Stimulated activated CD4-positive, alpha-beta T cell treated with anti-CD3 and anti-CD28 coated beads, Interleukin-15, amount 100 ng/mL, for 1 hour (primary cell): ENCODE results near the gene IPO8.
"Not testable (repeated sequence)": the region's sequence is repeated elsewhere in the genome, so short reads cannot be mapped to it uniquely, and the experiment has no call there.

Experiments used
- DNase-seq, 2 donors: peaks; one replicate each; pipeline ENCODE4 v3.0.0-alpha.2; 2020; ENCODE audit warnings: low read depth in 1 of 2, low spot score in 1 of 2

Gene IPO8

GRCh38 chr12:30691122-30691879 is 4.4 kb downstream of the IPO8 start:
- DNase-seq: no peak

- no peak for DNase-seq
Observed at GRCh38 chr12:30687265-30687986, 8.2 kb downstream of the IPO8 start.

GRCh38 chr12:30679241-30679640 is 16.4 kb downstream of the IPO8 start:
- DNase-seq: no peak

GRCh38 chr12:30678221-30678620 is 17.4 kb downstream of the IPO8 start:
- no peak for DNase-seq

- DNase-seq: no peak
Observed at GRCh38 chr12:30661210-30661609, 34.5 kb downstream of the IPO8 start.

GRCh38 chr12:30652034-30652696 is 43.5 kb downstream of the IPO8 start:
- no peak for DNase-seq

GRCh38 chr12:30646821-30647220 is 48.8 kb downstream of the IPO8 start:
- DNase-seq: no peak

GRCh38 chr12:30643366-30643765 is 52.3 kb downstream of the IPO8 start:
- no peak for DNase-seq

- no peak for DNase-seq
Observed at GRCh38 chr12:30640392-30640791, 55.3 kb downstream of the IPO8 start.

GRCh38 chr12:30635385-30635784 is 60.3 kb downstream of the IPO8 start:
- DNase-seq: no peak

- no peak for DNase-seq
Observed at GRCh38 chr12:30631740-30632139, 63.9 kb downstream of the IPO8 start.

- no peak for DNase-seq
Observed at GRCh38 chr12:30630979-30631285, 64.7 kb downstream of the IPO8 start.

- DNase-seq: no peak
Observed at GRCh38 chr12:30630076-30630978, 65.3 kb downstream of the IPO8 start.

GRCh38 chr12:30626847-30627246 is 68.8 kb downstream of the IPO8 start:
- no peak for DNase-seq

GRCh38 chr12:30624009-30624408 is 71.7 kb downstream of the IPO8 start:
- no peak for DNase-seq

GRCh38 chr12:30622509-30622908 is 73.2 kb downstream of the IPO8 start:
- no peak for DNase-seq

- not testable (repeated sequence) for DNase-seq
Observed at GRCh38 chr12:30621663-30622241, 73.9 kb downstream of the IPO8 start.

- DNase-seq: no peak
Observed at GRCh38 chr12:30617346-30618016, 78.2 kb downstream of the IPO8 start.

GRCh38 chr12:30614031-30614430 is 81.6 kb downstream of the IPO8 start:
- no peak for DNase-seq

GRCh38 chr12:30613119-30613830 is 82.4 kb downstream of the IPO8 start:
- no peak for DNase-seq
